H1 (cell line): ENCODE results near the gene YWHAG.

Experiments
- BCL11A ChIP-seq, 2 experiments: IDR thresholded peaks; one replicate each; pipeline ENCODE4 v1.6.1; 2011; ENCODE audit warnings: low read depth in 2 of 2, low read length in 2 of 2, mild to moderate bottlenecking in 2 of 2
- CEBPB ChIP-seq: IDR thresholded peaks from 2 replicates; pipeline ENCODE4 v1.6.1; 2012; ENCODE audit warnings: low read depth, low read length
- CTCF ChIP-seq, 3 experiments: IDR thresholded peaks; 1 replicate in 2 of 3; 2 replicates in 1 of 3; pipeline versions ENCODE4 v1.5.1 to v1.6.1; 2011; ENCODE audit warnings: low read length in 3 of 3, mild to moderate bottlenecking in 3 of 3, inconsistent platforms in 2 of 3, low read depth in 1 of 3, moderate library complexity in 1 of 3; ENCODE audit not compliant: insufficient read depth in 1 of 3; ENCODE audit errors: control extremely low read depth in 1 of 3
- HDAC2 ChIP-seq, 2 experiments: fragments of 300-600 bp in 1 of 2; sonication (generic) in 1 of 2; IDR thresholded peaks; 2 replicates each; pipeline ENCODE4 v1.6.1; 2011 to 2012; ENCODE audit warnings: low read depth in 2 of 2, low read length in 2 of 2, mild to moderate bottlenecking in 2 of 2, moderate library complexity in 2 of 2, borderline replicate concordance in 1 of 2, inconsistent platforms in 1 of 2
- JUN ChIP-seq: IDR thresholded peaks from 2 replicates; pipeline ENCODE4 v1.6.1; 2011; ENCODE audit warnings: low read depth, mild to moderate bottlenecking, improper control_type of control experiment, low read length
- PHF8 ChIP-seq: fragments of 200-600 bp; sonication (generic); conservative IDR thresholded peaks from 2 replicates; pipeline ENCODE4 v1.7.1; 2012; ENCODE audit warnings: low read depth, mild to moderate bottlenecking, inconsistent platforms, low read length, moderate library complexity
- POLR2A ChIP-seq, 2 experiments: IDR thresholded peaks; 1 replicate in 1 of 2; 2 replicates in 1 of 2; pipeline ENCODE4 v1.6.1; 2011; ENCODE audit warnings: low read depth in 2 of 2, low read length in 2 of 2, mild to moderate bottlenecking in 2 of 2; ENCODE audit errors: control extremely low read depth in 1 of 2
- RAD21 ChIP-seq, 2 experiments: IDR thresholded peaks in 1 of 2; conservative IDR thresholded peaks in 1 of 2; 2 replicates each; pipeline ENCODE4 v1.6.1; 2011; ENCODE audit warnings: low read depth in 2 of 2, low read length in 2 of 2, improper control_type of control experiment in 1 of 2, inconsistent platforms in 1 of 2, mild to moderate bottlenecking in 1 of 2, moderate library complexity in 1 of 2
- TAF7 ChIP-seq: optimal IDR thresholded peaks from 2 replicates; pipeline ENCODE3; 2011; ENCODE audit warnings: low read depth, mild to moderate bottlenecking, inconsistent platforms, low read length, moderate library complexity, borderline replicate concordance

- TF ChIP-seq PHF8 (no peak), RAD21 (IDR thresholded peaks at IDR 0.05 in 1 of 2, conservative IDR thresholded peaks at IDR 0.05 in 1 of 2; ENCODE audit: low read depth in 2 of 2, low read length in 2 of 2) (no peak), TAF7 (no peak), HDAC2 (IDR thresholded peaks at IDR 0.05; ENCODE audit: borderline replicate concordance in 1 of 2, low read depth in 2 of 2, low read length in 2 of 2) (no peak), POLR2A (IDR thresholded peaks at IDR 0.05; ENCODE audit: control extremely low read depth in 1 of 2, low read depth in 2 of 2, low read length in 2 of 2) (no peak), CTCF (IDR thresholded peaks at IDR 0.05; ENCODE audit: control extremely low read depth in 1 of 3, insufficient read depth in 1 of 3, low read depth in 1 of 3, low read length in 3 of 3) (no peak), JUN (no peak), CEBPB (no peak), BCL11A (IDR thresholded peaks at IDR 0.05; ENCODE audit: low read depth in 2 of 2, low read length in 2 of 2) (no peak)
Observed at GRCh38 chr7:76346778-76347177, 12.0 kb downstream of the YWHAG start.
